ENCODE data around the gene PAPPA.

- no peak for TF ChIP-seq POLR2A (IDR thresholded peaks at IDR 0.05)
- TF ChIP-seq, protein P1, sequence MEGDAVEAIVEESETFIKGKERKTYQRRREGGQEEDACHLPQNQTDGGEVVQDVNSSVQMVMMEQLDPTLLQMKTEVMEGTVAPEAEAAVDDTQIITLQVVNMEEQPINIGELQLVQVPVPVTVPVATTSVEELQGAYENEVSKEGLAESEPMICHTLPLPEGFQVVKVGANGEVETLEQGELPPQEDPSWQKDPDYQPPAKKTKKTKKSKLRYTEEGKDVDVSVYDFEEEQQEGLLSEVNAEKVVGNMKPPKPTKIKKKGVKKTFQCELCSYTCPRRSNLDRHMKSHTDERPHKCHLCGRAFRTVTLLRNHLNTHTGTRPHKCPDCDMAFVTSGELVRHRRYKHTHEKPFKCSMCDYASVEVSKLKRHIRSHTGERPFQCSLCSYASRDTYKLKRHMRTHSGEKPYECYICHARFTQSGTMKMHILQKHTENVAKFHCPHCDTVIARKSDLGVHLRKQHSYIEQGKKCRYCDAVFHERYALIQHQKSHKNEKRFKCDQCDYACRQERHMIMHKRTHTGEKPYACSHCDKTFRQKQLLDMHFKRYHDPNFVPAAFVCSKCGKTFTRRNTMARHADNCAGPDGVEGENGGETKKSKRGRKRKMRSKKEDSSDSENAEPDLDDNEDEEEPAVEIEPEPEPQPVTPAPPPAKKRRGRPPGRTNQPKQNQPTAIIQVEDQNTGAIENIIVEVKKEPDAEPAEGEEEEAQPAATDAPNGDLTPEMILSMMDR (IDR thresholded peaks at IDR 0.05) = no peak
Observed at GRCh38 chr9:116208417-116209232, 55.0 kb downstream of the PAPPA start.

Measured in adrenal gland (tissue), 5 donors.